GDM1 (cell line): Measurements from ENCODE around the gene DUSP21.
"Not testable (repeated sequence)": the region's sequence is repeated elsewhere in the genome, so short reads cannot be mapped to it uniquely, and the experiment has no call there.

ENCODE experiments used
- DNase-seq: peaks from one replicate; lab custom pipeline; 2025; lab: John Stamatoyannopoulos, UW

DUSP21 gene

GRCh38 chrX:44843753-44844152, at the start of gene DUSP21:
DUSP21 (plus strand) TSS chrX:44844021; CDS start chrX:44844133, 112 bp downstream.
- DNase-seq: no peak

- no peak for DNase-seq
Measured at GRCh38 chrX:44795945-44796450, 47.8 kb upstream of the DUSP21 start.

- no peak for DNase-seq
Measured at GRCh38 chrX:44802613-44803012, 41.2 kb upstream of the DUSP21 start.

GRCh38 chrX:44815681-44816080, 28.1 kb upstream of the DUSP21 start:
- DNase-seq: no peak

- no peak for DNase-seq
Measured at GRCh38 chrX:44816367-44816766, 27.5 kb upstream of the DUSP21 start.

GRCh38 chrX:44817029-44817428, 26.8 kb upstream of the DUSP21 start:
- no peak for DNase-seq

GRCh38 chrX:44822601-44823000, 21.2 kb upstream of the DUSP21 start:
- no peak for DNase-seq

- not testable (repeated sequence) for DNase-seq
Measured at GRCh38 chrX:44823193-44823592, 20.6 kb upstream of the DUSP21 start.

GRCh38 chrX:44828008-44828605, 15.7 kb upstream of the DUSP21 start:
- no peak for DNase-seq

- no peak for DNase-seq
Measured at GRCh38 chrX:44829832-44830231, 14.0 kb upstream of the DUSP21 start.

GRCh38 chrX:44842550-44843317, 1.1 kb upstream of the DUSP21 start:
- no peak for DNase-seq

GRCh38 chrX:44843318-44843702, 511 bp upstream of the DUSP21 start:
- DNase-seq: no peak

GRCh38 chrX:44844204-44844603, 383 bp downstream of the DUSP21 start:
- no peak for DNase-seq

- not testable (repeated sequence) for DNase-seq
Measured at GRCh38 chrX:44850891-44851290, 7.1 kb downstream of the DUSP21 start.

- DNase-seq: no peak
Measured at GRCh38 chrX:44871114-44871645, 27.4 kb downstream of the DUSP21 start.

- no peak for DNase-seq
Measured at GRCh38 chrX:44871931-44872820, 28.4 kb downstream of the DUSP21 start.

GRCh38 chrX:44872821-44873414, 29.1 kb downstream of the DUSP21 start, which contains the start of gene KDM6A:
KDM6A (plus strand) TSS chrX:44873188; CDS start chrX:44873552, 364 bp downstream.
- peak; percentile 99 for DNase-seq

GRCh38 chrX:44873415-44874276, 29.8 kb downstream of the DUSP21 start:
- DNase-seq: peak; percentile 26

GRCh38 chrX:44874420-44875184, 30.8 kb downstream of the DUSP21 start:
- peak; percentile 20 for DNase-seq

GRCh38 chrX:44875185-44875489, 31.3 kb downstream of the DUSP21 start:
- DNase-seq: no peak
